SU-DHL-6 (cell line): ENCODE results near the gene MRPL41.
"Not testable (repeated sequence)": the region's sequence is repeated elsewhere in the genome, so short reads cannot be mapped to it uniquely, and the experiment has no call there.

Experiments
- H2AFZ ChIP-seq: fragments of 200-600 bp; sonication (generic); 2 replicates; pipeline ENCODE4 v1.6.1; 2014; ENCODE audit warnings: low read depth, mild to moderate bottlenecking, moderate library complexity, mixed read lengths, antibody characterized with exemption, low read length; ENCODE audit not compliant: severe bottlenecking
- H3F3A ChIP-seq: fragments of 200-600 bp; shearing (Covaris generic); 2 replicates; pipeline ENCODE4 v1.6.0; 2016; ENCODE audit warnings: antibody characterized with exemption, mild to moderate bottlenecking; ENCODE audit not compliant: insufficient read depth
- H3K27ac ChIP-seq: fragments of 200-600 bp; sonication (generic); 2 replicates; pipeline ENCODE4 v1.5.1; 2016; ENCODE audit warnings: low read depth, mild to moderate bottlenecking, low read length, moderate library complexity, mixed read lengths
- H3K27me3 ChIP-seq: fragments of 200-600 bp; sonication (generic), shearing (Covaris generic); 2 replicates; pipeline ENCODE4 v1.6.0; 2014; ENCODE audit warnings: mild to moderate bottlenecking, low read length
- H3K36me3 ChIP-seq: fragments of 200-600 bp; sonication (generic); 2 replicates; pipeline ENCODE4 v1.6.1; 2014; ENCODE audit warnings: mild to moderate bottlenecking, low read length, mixed read lengths
- H3K4me2 ChIP-seq: fragments of 300-600, 200-600 bp; shearing (Covaris generic), sonication (generic); 2 replicates; pipeline ENCODE4 v1.6.0; 2014; ENCODE audit warnings: low read length, low read depth, mild to moderate bottlenecking; ENCODE audit not compliant: poor library complexity, severe bottlenecking
- H3K4me3 ChIP-seq: fragments of 200-600 bp; sonication (generic); 2 replicates; pipeline ENCODE4 v1.5.1; 2014; ENCODE audit warnings: antibody characterized with exemption, low read length, mild to moderate bottlenecking, mixed read lengths; ENCODE audit not compliant: insufficient read depth, poor library complexity, severe bottlenecking
- H3K79me2 ChIP-seq: fragments of 200-600 bp; sonication (generic); 2 replicates; pipeline ENCODE4 v1.6.1; 2014; ENCODE audit warnings: mild to moderate bottlenecking, low read length, moderate library complexity; ENCODE audit not compliant: insufficient read depth
- H3K9ac ChIP-seq: fragments of 200-600 bp; sonication (generic); 2 replicates; pipeline ENCODE4 v1.7.0; 2014; ENCODE audit warnings: mild to moderate bottlenecking, low read length
- H3K9me2 ChIP-seq: fragments of 200-600 bp; sonication (generic); replicated peaks from 2 replicates; pipeline ENCODE4 v1.6.1; 2014; ENCODE audit warnings: low read length; ENCODE audit not compliant: insufficient read depth
- H3K9me3 ChIP-seq: fragments of 200-600 bp; sonication (generic); 2 replicates; pipeline ENCODE4 v1.6.1; 2014; ENCODE audit warnings: low read length, mixed read lengths; ENCODE audit not compliant: insufficient read depth
- H4K20me1 ChIP-seq: fragments of 200-600 bp; sonication (generic); 2 replicates; pipeline ENCODE4 v1.6.1; 2014; ENCODE audit warnings: low read depth, mild to moderate bottlenecking, antibody characterized with exemption, low read length, moderate library complexity, mixed read lengths
- EZH2phosphoT487 ChIP-seq: fragments of 200-600 bp; sonication (generic), shearing (Covaris generic); conservative IDR thresholded peaks from 2 replicates; pipeline ENCODE4 v1.6.1; 2018; ENCODE audit warnings: mild to moderate bottlenecking, antibody characterized with exemption, low read length, moderate library complexity, mixed read lengths
- TF ChIP-seq, protein P1 (sequence below): fragments of 200-600 bp; sonication (generic); IDR thresholded peaks from one replicate; pipeline ENCODE4 v1.5.1; 2017; ENCODE audit warnings: antibody characterized with exemption, mild to moderate bottlenecking, low read length, moderate library complexity; ENCODE audit not compliant: insufficient read depth, poor library complexity, severe bottlenecking

MRPL41 gene

DNA sequence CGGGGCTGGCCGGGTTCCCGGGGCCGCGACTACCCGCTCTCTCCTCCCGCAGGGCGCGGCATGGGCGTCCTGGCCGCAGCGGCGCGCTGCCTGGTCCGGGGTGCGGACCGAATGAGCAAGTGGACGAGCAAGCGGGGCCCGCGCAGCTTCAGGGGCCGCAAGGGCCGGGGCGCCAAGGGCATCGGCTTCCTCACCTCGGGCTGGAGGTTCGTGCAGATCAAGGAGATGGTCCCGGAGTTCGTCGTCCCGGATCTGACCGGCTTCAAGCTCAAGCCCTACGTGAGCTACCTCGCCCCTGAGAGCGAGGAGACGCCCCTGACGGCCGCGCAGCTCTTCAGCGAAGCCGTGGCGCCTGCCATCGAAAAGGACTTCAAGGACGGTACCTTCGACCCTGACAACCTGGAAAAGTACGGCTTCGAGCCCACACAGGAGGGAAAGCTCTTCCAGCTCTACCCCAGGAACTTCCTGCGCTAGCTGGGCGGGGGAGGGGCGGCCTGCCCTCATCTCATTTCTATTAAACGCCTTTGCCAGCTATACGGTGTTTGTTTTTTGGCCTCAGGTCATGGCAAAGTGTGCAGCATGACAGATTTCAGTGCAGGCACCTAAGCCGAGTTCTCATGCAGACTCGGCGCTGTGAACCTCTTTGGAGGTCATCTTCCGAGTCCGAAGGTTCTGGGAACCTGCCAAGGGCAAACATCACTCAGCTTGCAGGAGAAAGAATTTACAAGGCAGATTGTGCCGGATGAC, 516 bp downstream of the MRPL41 start:
- H3K9me3 ChIP-seq: no peaks in the 10 kb centered on the region
- peak overlapping the region; percentile 93 for H2AFZ ChIP-seq
- H3K27ac ChIP-seq: peak overlapping the region; percentile 30
- H3K27me3 ChIP-seq: no peaks in the 10 kb centered on the region
- H3F3A ChIP-seq: peaks cover 17% of the 10 kb centered on the region
- H3K79me2 ChIP-seq: peaks cover 5% of the 10 kb centered on the region; the same call in 1 of the 2 replicates
- peak overlapping the region; percentile 61 for H3K4me2 ChIP-seq
- no peaks in the 10 kb centered on the region for H3K36me3 ChIP-seq
- no peaks in the 10 kb centered on the region for H4K20me1 ChIP-seq
- H3K9ac ChIP-seq: peak overlapping the region; percentile 73
- TF ChIP-seq, protein P1, sequence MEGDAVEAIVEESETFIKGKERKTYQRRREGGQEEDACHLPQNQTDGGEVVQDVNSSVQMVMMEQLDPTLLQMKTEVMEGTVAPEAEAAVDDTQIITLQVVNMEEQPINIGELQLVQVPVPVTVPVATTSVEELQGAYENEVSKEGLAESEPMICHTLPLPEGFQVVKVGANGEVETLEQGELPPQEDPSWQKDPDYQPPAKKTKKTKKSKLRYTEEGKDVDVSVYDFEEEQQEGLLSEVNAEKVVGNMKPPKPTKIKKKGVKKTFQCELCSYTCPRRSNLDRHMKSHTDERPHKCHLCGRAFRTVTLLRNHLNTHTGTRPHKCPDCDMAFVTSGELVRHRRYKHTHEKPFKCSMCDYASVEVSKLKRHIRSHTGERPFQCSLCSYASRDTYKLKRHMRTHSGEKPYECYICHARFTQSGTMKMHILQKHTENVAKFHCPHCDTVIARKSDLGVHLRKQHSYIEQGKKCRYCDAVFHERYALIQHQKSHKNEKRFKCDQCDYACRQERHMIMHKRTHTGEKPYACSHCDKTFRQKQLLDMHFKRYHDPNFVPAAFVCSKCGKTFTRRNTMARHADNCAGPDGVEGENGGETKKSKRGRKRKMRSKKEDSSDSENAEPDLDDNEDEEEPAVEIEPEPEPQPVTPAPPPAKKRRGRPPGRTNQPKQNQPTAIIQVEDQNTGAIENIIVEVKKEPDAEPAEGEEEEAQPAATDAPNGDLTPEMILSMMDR: no peak
- no peak for TF ChIP-seq EZH2phosphoT487
- H3K9me2 ChIP-seq: no peaks in the 10 kb centered on the region
- H3K4me3 ChIP-seq: peak overlapping the region; percentile 90

DNA sequence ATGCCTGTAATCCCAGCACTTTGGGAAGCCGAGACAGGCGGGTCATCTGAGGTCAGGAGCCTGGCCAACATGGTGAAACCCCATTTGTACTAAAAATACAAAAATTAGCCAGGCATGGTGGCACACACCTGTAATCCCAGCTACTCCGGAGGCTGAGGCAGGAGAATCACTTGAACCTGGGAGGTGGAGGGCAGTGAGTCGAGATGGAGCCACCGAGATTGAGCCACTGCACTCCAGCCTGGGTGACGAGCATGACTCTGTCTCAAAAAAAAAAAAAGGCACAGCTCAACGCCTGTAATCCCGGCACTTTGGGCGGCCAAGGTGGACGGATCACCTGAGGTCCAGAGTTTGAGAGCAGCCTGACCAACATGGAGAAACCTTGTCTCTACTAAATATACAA, 2.0 kb downstream of the MRPL41 start:
- not testable (repeated sequence) for H3K79me2 ChIP-seq

DNA sequence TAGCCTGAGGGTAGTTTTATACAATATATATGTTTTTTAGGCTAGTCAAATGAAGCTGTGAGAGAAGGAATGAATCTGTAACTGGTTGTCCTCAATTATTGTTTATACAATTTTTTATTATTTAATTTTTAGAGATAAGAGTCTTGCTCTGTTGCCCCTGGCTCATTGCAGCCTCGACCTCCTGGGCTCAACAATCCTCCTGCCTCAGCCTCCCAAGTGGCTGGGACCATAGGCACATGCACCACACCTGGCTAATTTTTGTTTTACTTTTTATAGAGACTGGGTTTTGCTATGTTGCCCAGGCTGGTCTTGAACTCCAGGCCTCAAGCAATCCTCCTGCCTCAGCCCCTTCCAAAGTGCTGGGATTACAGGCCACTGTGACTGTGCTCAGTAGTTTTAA, 2.7 kb downstream of the MRPL41 start:
- H3K9me2 ChIP-seq: no peaks in the 10 kb centered on the region
- peaks cover 5% of the 10 kb centered on the region; the same call in 1 of the 2 replicates for H3K79me2 ChIP-seq
- no peak overlapping the region for H3K9ac ChIP-seq
- no peaks in the 10 kb centered on the region for H3K36me3 ChIP-seq
- TF ChIP-seq EZH2phosphoT487: no peak
- TF ChIP-seq, protein P1: no peak
- H3F3A ChIP-seq: peaks cover 17% of the 10 kb centered on the region
- no peak overlapping the region for H2AFZ ChIP-seq
- no peaks in the 10 kb centered on the region for H4K20me1 ChIP-seq
- no peaks in the 10 kb centered on the region for H3K27me3 ChIP-seq
- H3K9me3 ChIP-seq: no peaks in the 10 kb centered on the region
- no peak overlapping the region for H3K4me2 ChIP-seq
- no peak overlapping the region for H3K4me3 ChIP-seq
- H3K27ac ChIP-seq: no peak overlapping the region

More for the DNA sequence above, 2.0 kb downstream of the MRPL41 start:
- H3K36me3 ChIP-seq, H3K27me3 ChIP-seq, H4K20me1 ChIP-seq, H3K4me3 ChIP-seq, H2AFZ ChIP-seq, H3K9me2 ChIP-seq, H3K9me3 ChIP-seq, H3K27ac ChIP-seq, H3K9ac ChIP-seq, H3K4me2 ChIP-seq: not testable (repeated sequence)
- H3F3A ChIP-seq: peaks cover 17% of the 10 kb centered on the region

DNA sequence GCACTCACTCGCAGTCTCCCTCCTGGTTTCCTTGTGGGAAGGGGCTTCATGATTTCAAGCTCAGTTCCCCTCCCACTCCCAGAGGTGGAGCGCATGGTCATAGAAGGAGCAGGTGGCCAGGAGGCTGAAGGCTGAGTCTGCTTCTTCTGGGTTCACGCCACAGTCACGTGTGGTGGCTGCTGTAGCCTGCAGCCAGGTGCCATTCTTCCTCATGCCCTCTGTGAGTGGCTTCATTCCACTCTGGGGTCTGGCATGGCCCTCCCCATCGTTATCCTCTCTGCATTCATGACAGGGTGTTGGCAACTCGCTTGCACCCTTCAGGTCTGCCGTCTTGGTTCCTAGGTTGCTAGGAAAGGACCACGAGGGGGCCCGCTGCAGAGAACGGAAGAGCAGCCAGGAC, 3.5 kb downstream of the MRPL41 start:
- no peak overlapping the region for H2AFZ ChIP-seq
- TF ChIP-seq, protein P1: no peak
- TF ChIP-seq EZH2phosphoT487: no peak
- no peaks in the 10 kb centered on the region for H3K9me2 ChIP-seq
- H3K9ac ChIP-seq: no peak overlapping the region
- no peaks in the 10 kb centered on the region for H3K9me3 ChIP-seq
- no peak overlapping the region for H3K27ac ChIP-seq
- no peak overlapping the region for H3K4me3 ChIP-seq
- peaks cover 5% of the 10 kb centered on the region; the same call in 1 of the 2 replicates for H3K79me2 ChIP-seq
- H3K36me3 ChIP-seq: no peaks in the 10 kb centered on the region
- no peaks in the 10 kb centered on the region for H3K27me3 ChIP-seq
- H3F3A ChIP-seq: peaks cover 11% of the 10 kb centered on the region
- no peaks in the 10 kb centered on the region for H4K20me1 ChIP-seq
- H3K4me2 ChIP-seq: no peak overlapping the region
